HG03439 (cell line): ENCODE data around the gene ERN1.
A peak's percentile ranks its signal among the peaks of the same experiment; 100 is the strongest.

ENCODE experiments used
- ATAC-seq: cut with Tn5 transposase; IDR thresholded peaks from one replicate; pipeline ENCODE4 v1.9.1; 2021; ENCODE audit warnings: mild to moderate bottlenecking, moderate library complexity; ENCODE audit not compliant: unreplicated experiment

Gene ERN1

DNA sequence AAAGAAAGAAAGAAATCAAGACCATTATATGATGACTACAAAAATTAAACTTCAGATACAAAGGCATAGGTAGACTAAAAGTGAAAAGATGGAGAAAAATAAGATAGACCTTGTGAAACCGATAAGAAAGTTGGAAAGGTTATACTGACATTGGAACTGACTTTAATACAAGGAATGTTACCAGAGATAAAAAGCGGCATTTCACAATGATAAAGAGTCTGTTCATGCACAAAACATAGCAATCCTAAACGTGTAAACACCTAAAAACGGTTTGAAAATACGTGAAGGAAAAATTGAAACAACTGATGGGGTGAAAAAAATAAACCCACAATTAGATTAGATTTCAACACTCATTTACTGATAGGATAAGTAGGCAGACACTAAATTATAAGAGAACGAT is 9.6 kb upstream of the ERN1 start:
- no peak for ATAC-seq

DNA sequence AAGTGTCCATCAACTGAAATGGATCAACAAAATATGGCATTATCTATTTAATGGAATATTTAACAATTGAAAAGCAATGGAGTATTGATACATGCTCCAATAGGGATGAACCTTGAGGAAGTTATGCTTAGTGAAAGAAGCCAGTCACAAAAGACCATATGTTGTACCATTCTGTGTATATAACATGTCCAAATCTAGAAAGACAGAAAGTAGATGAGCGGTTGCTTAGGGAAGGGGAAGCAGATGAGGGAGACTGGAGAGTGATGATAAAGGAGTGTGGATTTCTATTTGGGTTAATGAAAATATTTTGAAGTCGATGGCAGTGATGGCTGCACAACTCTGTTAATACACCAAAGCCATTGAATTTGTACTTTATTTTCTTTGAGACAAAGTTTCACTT is 8.5 kb upstream of the ERN1 start:
- no peak for ATAC-seq

DNA sequence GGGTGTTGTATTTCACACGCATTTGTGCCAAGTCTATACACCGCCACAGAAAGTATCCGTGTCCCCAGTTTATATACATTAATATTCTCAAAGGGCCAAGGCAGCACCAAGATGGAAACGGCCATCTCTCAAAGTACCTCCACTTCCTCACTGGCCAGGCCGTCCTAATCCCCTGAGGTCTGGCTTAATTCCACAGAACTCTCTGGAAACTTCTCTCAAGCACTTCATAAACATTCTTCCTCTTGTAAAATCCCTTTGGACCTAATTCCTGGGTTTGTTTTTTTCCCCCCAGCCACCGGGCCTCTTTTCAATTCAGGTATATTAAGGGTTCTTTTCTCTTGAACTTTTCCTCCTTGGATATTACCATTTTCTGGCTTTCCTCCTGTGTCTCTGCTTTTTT is 5.1 kb upstream of the ERN1 start:
- ATAC-seq = no peak

DNA sequence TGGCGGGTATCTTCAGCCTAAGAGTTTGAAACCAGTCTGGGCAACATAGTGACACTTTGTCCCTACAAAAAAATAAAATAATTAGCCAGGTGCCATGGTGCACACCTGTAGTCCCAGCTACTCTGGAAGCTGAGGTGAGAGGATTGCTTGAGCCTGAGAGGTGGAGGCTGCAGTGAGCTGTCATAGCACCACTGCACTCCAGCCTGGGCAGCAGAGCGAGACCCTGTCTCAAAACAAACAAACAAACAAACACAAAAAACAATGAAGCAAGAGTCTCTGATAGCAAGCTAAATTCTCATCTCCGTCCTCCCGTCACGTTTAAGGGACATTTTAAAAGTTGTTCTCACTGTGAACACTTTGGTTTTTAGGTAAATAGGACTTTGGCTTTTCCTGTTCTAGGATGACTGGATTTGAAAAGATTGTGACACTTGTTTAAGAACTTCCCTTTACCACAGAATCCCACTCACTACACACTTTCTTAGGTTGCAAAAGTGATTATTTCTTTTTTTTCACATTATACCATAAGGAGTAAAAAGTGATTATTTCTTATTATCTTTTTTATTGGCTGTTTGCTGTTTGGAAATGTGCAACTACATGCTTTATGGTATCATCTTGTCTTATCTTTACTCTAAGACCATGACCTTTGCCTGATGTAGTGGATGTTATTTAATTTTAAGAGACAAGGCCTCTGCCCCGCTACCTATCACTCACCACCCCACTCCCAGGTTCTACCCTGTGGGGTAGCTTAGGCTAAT is 4.4 kb upstream of the ERN1 start:
- no peak for ATAC-seq

DNA sequence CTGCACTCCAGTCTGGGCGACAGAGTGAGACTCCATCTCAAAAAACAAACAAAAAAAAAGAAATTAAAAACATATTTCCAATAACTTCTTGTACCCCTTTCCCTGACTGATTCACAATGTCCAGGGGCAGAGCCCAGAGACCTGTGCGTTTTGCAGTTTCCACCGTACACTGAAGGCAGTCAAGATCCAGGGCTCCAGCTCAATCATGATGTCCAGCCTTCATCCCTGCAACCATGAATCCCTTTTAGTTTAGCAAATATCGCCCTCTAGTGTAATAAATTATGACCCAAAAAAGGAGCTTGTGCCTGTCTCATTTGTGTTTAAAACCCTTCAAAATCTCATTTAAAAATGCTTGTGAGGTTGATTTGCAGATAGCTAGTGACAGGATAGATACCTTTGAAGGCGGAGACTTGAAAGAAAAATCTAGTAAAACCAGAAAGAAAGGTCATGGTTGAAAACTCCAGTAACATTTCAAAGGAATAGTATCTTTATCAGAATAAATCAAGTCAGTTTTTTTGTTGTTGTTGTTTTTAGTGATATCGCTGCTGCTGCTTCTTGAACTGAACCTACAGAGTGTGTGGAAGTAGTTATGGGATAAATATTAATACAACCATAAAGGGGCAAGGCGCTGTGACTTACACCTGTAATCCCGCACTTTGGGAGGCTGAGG is 3.7 kb upstream of the ERN1 start:
- no peak for ATAC-seq

DNA sequence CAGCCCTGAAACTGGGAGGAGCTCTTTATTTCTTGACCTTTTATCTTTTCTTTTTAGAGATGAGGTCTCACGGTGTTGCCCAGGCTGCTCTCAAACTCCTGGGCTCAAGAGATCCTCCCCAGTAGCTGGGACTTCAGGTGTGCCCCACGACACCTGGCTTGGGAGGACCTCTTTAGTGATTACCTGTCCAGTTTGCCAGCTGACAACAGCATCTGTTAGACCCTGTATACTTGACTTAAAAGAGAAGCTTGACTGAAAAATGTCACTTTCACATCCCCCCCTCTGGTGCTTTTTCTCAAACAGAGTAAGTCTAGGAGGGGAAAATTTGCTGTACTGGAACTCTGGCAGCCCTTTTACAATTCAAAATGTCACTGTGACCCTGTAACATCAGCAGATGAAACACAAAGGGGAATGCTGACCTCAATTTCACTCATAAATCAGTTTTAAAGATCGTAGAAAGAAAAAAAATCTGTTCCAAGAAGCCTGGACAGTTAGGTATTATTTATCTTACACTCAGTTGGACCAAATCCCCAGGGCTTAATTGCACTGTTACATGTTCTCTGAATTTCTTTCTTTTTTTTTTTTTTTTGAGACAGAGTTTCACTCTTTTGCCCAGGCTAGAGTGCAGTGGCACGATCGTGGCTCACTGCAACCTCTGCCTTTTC is 1.8 kb upstream of the ERN1 start:
- ATAC-seq = no peak

DNA sequence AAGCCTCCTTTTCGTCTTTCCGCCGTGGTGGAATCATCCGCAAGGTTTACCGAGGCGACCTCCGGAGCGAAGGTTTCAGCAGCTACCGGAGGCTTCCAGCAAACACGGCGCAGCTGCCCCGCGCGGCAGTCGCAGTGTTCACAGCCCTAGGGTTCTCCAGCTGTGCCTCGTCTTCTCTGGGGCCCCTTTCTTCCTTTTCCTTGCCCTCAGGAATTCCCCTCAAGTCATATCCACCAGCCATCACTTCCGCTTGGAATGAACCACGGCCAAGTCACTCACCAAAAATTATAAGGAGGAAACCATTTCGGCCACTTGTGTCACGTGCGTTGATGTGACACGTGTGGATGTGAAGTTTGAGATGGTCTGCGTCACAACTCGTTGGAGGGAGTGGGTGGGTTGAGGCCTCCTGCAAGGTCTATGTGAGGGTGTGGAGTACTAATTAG is 636 bp upstream of the ERN1 start:
- peak; percentile 30 for ATAC-seq

DNA sequence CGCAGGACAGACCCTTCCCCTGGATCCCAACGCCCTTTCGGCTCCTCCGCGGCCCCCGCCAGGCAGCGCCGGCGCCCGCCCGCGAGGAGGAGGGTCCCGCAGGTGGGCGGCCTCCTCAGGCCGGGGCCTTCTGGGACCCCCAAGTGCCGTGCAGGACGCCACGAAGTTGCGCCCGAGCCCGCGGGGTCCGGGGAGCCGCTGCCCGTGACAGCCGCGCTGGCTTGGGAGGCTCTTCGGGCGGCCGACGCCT is 504 bp downstream of the ERN1 start:
- peak; percentile 6 for ATAC-seq

DNA sequence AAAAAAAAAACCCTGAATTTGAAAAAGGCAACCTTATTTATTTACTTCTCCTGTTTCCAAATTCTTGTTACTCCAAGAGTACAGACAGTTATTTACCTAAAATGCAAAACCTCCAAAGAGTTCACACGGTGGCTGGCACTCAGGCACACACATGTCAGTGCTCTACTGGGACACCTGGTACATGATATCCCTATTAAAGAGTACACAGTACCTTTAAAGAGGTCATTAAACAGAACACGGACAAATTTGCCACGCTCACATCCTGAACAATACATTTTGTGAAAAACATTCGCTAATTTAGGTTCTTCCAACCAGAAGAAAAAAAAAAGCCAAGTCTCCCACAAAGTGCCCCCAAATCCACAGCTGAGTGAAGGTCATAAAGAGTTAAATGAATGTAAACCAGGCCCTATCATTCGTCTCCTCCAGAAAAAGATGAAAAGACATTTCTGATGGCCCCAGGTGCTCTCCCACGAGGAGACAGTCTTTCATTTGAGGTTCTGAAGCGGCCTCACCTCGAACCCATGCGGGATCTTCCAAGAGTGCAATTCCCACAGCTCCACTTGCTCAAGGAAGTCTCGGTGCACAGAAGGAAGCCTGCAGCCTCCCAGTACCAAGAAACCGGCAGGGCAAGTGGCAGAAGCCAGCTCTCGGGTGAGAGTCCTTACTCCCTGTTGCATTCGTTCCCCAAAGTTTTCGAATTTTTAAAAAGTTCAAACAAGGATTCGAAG is 993 bp downstream of the ERN1 start:
- ATAC-seq = no peak

DNA sequence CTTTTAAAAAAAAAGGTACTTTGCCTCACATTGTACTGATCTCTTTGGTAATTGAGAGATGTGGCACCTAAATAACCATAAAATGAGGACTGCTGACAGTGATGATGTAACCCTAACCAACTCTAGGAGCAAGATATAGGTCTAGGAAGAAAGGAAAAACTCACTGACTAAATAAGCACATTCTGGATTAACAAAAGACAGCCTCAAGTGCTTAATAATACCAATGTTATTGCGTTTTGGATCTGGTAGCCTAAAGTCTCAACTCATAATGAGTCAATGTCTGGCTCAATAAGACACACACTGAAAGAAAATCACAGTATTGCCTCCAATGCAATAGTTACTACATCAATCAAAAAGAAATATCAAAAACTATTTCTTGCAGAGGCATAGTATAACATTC is 3.0 kb downstream of the ERN1 start:
- no peak for ATAC-seq

DNA sequence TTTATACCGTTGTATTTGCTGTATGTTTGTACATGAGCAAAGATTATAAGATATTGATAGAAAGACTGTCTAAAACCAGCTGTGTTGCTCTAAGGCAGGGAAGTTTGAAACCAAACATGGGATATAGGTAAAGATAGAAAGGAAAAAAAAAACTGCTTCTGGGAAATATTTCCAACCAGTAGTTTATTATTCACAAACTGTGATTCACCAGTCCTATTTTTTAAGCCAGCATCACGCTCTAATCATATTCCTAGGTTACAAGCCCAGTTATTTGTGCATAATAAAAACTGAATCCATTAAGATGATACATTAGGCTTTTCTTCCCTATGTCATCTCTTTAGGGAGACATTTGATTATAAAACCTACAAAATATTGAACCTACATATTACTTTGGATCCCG is 4.0 kb downstream of the ERN1 start:
- ATAC-seq = no peak

DNA sequence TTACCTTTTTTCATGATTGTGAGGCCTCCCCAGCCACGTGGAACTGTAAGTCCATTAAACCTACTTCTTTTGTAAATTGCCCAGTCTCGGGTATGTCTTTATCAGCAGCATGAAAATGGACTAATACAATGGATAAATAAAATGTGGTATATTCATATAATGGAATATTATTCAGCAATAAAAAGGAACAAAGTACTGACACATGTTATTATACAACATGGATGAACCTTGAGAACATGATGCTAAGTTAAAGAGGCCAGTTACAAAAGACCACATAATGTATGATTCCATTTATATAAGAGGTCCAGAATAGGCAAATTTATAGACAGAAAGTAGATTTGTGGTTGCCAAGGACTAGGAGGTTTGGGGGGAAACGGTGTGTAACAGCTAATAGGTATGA is 5.3 kb downstream of the ERN1 start:
- ATAC-seq = no peak

DNA sequence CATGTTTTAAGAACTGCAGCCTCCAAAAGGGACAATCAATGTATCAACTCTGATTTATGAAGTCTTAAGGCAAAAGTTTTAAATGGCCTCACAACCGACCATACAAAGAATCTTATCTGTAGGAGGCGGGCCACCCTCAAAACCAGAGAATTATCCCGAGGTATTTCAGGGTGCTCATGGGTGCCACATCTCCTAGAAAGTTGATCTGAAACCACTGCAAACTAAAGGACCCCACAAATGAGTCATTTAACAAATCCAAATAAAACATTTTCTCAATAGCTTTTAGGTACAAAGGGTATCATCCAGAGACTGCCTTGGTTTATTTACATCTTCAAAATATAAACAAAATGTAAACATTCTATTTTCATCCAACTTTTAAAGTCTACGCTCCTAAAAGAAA is 6.8 kb downstream of the ERN1 start:
- no peak for ATAC-seq

DNA sequence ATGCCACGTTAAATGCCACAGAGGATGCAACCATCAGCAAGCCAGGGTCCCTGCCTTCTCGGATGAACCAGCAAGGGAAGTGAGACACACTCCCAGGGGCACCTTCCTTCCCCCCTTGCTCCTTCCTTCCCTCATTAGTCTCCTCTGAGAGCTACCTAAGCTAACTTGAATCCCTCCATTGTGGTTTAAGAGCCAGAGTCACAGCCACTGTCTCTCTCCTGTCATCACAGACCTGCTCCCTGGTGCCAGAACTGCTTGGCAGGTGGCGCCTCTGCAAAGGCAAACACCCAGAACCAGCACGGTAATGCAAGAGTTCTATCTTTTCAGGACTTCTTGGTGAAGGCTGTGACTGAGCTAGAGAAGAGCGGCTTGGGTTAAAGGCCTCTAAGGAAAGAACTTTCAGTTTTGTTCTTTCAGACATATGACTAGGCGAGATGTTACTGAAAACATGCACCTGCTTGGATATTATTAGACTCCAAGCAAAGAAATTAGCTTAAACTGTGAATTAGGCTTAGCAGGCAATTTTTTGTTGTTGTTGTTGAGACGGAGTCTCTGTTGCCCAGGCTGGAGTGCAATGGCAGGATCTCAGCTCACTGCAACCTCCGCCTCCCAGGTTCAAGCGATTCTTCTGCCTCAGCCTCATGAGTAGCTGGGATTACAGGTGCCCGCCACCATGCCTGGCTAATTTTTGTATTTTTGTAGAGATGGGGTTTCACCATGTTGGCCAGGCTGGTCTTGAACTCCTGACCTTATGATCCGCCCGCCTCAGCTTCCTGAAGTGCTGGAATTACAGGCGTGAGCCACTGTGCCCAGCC is 8.8 kb downstream of the ERN1 start:
- ATAC-seq = peak; percentile 72

DNA sequence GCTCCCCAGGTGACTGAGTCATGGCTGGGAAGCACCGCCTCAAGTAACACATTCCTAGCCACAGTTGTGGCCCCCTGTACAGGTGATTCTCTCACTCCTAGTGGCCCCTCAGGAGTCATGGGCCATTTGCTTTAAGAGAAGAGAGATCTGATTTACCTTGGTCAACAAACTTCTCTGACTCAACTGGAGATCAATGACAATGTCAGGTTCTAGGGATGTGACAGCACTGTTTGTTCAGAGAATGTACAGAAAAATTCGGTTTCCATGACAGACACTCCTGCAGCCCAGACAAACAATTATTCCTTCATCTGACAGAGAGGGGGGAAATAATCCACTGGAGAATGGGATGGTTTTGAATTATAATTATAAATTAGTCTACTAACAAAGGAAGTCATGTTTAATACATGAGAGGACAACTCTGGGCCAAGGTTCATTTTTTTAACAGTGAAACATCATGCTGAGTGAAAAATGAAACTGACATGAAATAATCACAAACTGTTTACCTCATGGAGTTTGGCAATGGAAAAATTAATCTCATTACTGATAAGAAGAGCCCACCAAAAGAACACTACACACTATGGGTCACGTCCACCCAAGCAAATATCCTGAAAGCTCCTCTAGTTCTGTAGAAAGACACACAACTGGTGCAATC is 9.7 kb downstream of the ERN1 start:
- no peak for ATAC-seq

DNA sequence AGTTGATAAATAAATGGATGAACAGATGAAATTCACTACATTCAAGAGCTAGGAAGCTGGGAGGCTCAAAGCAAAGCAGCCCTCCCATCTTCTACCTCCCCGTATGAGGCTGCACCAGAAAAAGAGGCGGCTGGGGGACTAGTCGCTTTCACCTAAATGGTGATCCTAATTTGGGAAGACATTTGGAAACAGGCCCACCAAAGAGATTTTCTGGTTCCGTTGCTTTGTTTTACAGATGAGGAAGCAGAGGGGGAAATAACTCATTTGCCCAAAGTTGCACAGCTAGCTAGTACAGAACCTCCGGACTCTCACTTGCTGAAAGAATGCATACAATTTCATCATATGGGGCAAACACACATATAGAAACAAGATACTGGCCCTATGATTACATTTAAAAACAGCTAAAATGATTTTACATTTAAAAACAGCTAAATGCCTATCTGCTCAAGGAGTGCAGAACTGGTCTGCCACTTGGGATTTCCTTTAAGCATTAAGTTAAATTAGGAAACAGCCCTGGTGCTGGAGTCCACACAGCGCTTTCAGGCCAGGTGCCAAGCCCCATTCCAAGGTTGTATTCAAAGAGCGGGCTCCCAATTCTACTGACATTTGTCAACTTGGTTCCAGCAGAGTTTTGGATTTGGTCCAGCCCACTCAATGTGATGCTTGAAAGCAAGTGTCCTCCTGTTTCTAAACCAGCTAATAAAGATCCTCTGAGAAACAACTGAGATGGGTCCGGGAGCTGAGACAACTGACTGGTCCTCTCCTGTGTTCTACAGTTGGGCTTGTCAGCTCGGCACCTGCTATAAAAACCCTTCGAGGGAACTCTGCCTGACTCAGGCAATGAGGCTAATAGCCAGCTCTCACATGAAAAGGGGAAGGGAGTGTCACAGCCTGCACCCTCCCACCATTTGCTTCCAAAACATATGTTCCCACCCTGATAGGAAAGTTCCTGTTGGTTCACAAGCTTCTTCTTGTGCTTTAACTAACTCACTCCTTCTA is 11.7 kb downstream of the ERN1 start:
- ATAC-seq = no peak

DNA sequence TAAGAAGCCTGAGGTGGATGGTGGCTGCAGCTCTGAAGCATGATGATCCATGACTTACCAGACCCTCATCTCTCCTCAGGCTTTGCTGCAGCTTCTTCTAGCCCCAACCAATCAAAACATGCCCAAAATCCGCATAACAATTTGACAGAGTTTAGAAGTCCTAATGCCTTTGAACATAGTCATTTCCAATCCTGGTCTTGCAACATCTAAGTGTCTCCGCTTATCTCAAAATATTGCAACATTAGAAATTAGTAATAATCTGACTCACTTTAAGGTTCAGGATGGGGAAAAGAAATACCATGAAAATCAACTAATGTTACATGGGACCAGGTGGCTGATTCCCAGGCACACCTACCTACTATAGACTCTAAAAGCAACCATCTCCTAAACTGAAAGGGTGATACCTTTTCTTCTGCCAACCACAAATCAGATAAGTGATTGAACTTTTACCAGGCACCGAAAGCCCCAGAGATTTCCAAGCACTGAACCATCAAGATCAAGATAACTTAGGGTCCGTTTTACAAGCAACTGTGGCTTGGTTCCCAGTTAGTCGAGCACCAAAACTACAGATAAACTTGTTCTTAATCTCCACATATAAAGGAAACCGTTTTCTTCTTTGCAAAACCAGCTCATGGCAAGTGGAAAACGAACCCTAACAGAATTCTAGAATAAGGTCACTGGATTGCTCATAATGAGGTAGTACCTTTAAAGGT is 14.0 kb downstream of the ERN1 start:
- ATAC-seq = no peak

DNA sequence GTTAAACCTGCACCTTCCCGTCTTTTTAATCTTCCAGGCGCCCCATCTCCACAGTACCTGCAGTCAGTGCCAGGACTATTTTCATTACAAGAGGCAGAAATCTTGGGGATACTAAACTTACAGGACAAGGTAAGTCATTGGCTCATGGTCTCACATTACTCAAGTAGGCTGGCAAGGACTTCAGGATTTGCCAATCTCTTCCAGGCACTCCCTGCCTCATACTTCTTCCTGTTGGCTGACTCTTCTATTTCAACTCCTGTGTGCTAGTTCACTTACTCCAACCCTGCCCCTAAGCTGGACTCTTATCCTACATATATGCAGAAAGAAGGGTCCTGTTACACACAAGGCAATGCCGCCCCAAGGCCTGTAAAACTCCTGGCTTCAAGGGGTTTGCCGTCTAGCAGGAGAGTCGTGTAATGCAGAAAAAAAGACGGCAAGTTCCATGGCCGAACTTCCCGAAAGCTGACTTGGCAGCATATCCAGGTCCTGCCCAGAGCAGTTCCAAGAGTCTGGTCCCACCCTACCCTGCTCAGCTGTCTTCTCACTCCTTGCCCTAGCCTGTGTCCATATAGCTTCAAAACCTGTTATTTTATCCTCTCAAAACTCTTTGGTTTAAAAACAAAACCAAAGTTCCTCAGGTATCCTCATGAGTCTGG is 14.8 kb downstream of the ERN1 start:
- ATAC-seq = no peak
